Measurements from ENCODE around the gene OCIAD1.
"Not testable (repeated sequence)": the region's sequence is repeated elsewhere in the genome, so short reads cannot be mapped to it uniquely, and the experiment has no call there.

Gene OCIAD1

GRCh38 chr4:48841045-48841827 lies 10.3 kb downstream of the OCIAD1 start:
- no peak overlapping the region for H3K9ac ChIP-seq
- no peaks in the 10 kb centered on the region; the same call in 1 of the 2 replicates for H3K79me2 ChIP-seq (ENCODE audit: insufficient read depth, low read depth)

GRCh38 chr4:48844843-48845242 lies 14.0 kb downstream of the OCIAD1 start:
- Histone ChIP-seq H3K4me3 (IDR thresholded peaks at IDR 0.05; ENCODE audit: insufficient read depth, low read depth, low read length) (no peak overlapping the region), H3K4me2 (no peak overlapping the region), H4K20me1 (ENCODE audit: insufficient read depth) (no peaks in the 10 kb centered on the region), H3K27me3 (ENCODE audit: insufficient read depth, low read depth) (no peaks in the 10 kb centered on the region), H3K4me1 (ENCODE audit: low read depth, poor library complexity, severe bottlenecking) (no peaks in the 10 kb centered on the region), H3K9ac (no peak overlapping the region), H3K36me3 (ENCODE audit: insufficient read depth) (no peaks in the 10 kb centered on the region; the same call in 1 of the 2 replicates), H3K79me2 (ENCODE audit: insufficient read depth, low read depth) (no peaks in the 10 kb centered on the region), H2AFZ (ENCODE audit: low read depth) (no peak overlapping the region), H3K27ac (no peak overlapping the region)
- no peak for TF ChIP-seq CTCF (conservative IDR thresholded peaks at IDR 0.05; ENCODE audit: low read depth, low read length)

More at GRCh38 chr4:48841045-48841827, 10.3 kb downstream of the OCIAD1 start:
- Histone ChIP-seq H3K4me3 (IDR thresholded peaks at IDR 0.05; ENCODE audit: insufficient read depth, low read depth, low read length) (no peak overlapping the region), H3K27me3 (ENCODE audit: insufficient read depth, low read depth) (no peaks in the 10 kb centered on the region), H3K4me2 (no peak overlapping the region), H3K4me1 (ENCODE audit: low read depth, poor library complexity, severe bottlenecking) (no peaks in the 10 kb centered on the region), H3K36me3 (ENCODE audit: insufficient read depth) (no peaks in the 10 kb centered on the region), H2AFZ (ENCODE audit: low read depth) (no peak overlapping the region), H3K27ac (no peak overlapping the region), H4K20me1 (ENCODE audit: insufficient read depth) (no peaks in the 10 kb centered on the region)
- TF ChIP-seq CTCF (conservative IDR thresholded peaks at IDR 0.05; ENCODE audit: low read depth, low read length), result no peak

- H3K27me3 ChIP-seq (ENCODE audit: insufficient read depth, low read depth); H4K20me1 ChIP-seq (ENCODE audit: insufficient read depth); H3K9ac ChIP-seq; H3K27ac ChIP-seq; H3K4me2 ChIP-seq; H3K4me3 ChIP-seq (IDR thresholded peaks at IDR 0.05; ENCODE audit: insufficient read depth, low read depth, low read length); H2AFZ ChIP-seq (ENCODE audit: low read depth); H3K79me2 ChIP-seq (ENCODE audit: insufficient read depth, low read depth); H3K36me3 ChIP-seq (ENCODE audit: insufficient read depth); H3K4me1 ChIP-seq (ENCODE audit: low read depth, poor library complexity, severe bottlenecking): not testable (repeated sequence)
Observed at GRCh38 chr4:48848799-48849198, 17.9 kb downstream of the OCIAD1 start.

- no peak for TF ChIP-seq CTCF (conservative IDR thresholded peaks at IDR 0.05; ENCODE audit: low read depth, low read length)
- Histone ChIP-seq H3K4me1 (ENCODE audit: low read depth, poor library complexity, severe bottlenecking) (no peaks in the 10 kb centered on the region), H3K36me3 (ENCODE audit: insufficient read depth) (no peaks in the 10 kb centered on the region; the same call in 1 of the 2 replicates), H2AFZ (ENCODE audit: low read depth) (no peak overlapping the region), H3K4me2 (no peak overlapping the region), H4K20me1 (ENCODE audit: insufficient read depth) (no peaks in the 10 kb centered on the region), H3K27me3 (ENCODE audit: insufficient read depth, low read depth) (no peaks in the 10 kb centered on the region), H3K9ac (no peak overlapping the region), H3K79me2 (ENCODE audit: insufficient read depth, low read depth) (no peaks in the 10 kb centered on the region), H3K27ac (no peak overlapping the region), H3K4me3 (IDR thresholded peaks at IDR 0.05; ENCODE audit: insufficient read depth, low read depth, low read length) (no peak overlapping the region)
Observed at GRCh38 chr4:48851651-48852050, 20.8 kb downstream of the OCIAD1 start.

Data from KMS-11 (cell line).